Stimulated activated CD8-positive, alpha-beta memory T cell treated with anti-CD3 and anti-CD28 coated beads, Interleukin-15, amount 100 ng/mL, for 24 hours (primary cell): ENCODE results near the gene ACKR3.

ENCODE experiments used
- DNase-seq: peaks from one replicate; pipeline ENCODE4 v3.0.0-alpha.2; 2020; ENCODE audit warnings: low read depth

The ACKR3 gene

DNA sequence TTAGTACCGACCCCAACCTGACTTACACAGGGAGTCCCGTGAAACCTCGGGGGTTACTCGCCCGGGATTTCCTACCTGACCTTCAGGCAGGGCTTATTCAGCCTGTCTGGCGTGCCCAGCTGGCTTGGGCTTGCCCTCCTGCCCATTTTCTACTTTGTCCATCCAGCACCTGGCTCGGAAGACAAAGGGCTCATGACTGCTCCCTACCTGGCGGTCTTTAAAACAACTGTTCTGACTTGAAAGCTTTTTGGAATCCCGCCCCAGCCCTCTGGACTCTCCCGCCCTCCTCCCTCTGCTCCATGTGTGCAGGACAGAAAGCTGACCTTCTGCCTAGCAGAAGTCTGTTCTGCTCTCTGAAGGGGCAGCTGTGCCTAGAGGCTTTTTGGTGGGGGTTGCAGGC is 43.1 kb downstream of the ACKR3 start:
- DNase-seq: no peak

DNA sequence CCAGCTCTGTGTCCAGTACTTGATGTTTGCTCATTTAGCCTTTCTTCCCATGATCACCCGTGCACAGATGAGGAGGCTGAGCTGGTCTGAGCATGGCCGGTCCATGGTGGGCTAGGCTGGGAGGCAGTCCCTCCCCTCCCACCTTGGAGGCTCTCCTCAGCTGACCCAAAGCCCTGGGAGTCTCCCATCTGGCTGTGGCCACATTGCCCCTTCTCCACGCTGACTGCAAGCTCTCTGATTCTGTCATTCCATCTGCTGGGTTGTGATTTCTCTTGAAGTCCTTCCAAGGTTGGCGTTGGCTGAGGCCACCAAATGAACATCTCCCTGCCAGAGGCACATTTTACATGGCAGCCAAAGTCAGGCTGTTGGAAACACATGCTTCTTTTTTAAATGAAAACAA is 44.0 kb downstream of the ACKR3 start:
- no peak for DNase-seq

DNA sequence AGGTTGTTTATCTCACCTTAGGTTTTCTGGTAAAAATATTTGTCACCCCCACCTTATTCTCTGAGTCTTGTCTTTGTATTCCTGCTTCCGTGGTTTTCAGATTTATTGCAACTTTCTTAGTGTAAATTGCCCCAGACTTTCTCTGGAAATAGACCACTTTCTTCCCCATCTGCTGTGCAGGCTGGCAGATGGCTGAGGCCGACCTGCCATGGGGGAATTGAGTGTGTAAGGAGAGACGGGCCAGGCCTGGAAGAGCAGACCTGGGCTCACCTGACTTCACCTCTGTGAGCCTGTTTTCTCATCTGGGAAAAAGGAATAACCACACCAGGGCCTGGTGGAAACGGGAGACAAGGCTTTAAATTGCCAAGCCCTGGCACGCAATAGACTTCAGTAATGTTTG is 44.9 kb downstream of the ACKR3 start:
- DNase-seq: no peak

DNA sequence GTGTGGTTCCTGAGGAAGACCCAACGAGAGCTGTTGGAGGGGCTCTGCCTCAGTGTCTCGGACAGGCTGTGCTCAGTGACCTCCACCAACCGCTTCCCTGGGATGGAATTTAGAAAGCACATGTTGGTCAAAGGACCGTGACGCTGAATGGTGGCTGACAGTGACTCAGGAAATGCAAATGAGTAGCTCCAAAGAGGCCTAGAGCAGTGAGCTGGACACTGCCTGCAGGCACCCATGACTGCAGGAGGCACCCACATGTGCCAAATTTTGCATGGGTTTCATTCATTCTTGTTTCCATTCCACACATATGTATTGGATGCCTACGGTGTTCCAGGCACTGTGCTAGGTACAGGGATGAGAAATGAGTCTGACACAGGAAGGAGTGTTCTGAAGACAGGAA is 46.4 kb downstream of the ACKR3 start:
- no peak for DNase-seq

DNA sequence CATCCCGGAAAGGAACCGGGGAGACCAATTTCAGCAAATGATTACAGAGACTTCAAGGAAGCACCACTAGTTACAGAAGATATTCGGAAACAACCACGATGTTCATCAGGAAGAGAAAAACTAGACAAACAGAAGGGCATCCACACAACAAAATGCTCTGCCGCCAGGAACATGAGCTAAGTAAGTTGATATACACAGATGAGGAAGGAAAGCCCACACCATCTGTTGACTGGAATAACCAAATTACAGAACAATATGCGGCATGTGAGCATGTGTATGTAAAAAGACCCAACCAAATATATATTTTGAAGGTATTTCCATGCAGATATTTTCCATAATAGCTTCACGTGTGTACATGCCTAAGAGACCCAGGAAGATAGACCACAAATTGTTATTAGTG is 47.0 kb downstream of the ACKR3 start:
- DNase-seq: no peak

DNA sequence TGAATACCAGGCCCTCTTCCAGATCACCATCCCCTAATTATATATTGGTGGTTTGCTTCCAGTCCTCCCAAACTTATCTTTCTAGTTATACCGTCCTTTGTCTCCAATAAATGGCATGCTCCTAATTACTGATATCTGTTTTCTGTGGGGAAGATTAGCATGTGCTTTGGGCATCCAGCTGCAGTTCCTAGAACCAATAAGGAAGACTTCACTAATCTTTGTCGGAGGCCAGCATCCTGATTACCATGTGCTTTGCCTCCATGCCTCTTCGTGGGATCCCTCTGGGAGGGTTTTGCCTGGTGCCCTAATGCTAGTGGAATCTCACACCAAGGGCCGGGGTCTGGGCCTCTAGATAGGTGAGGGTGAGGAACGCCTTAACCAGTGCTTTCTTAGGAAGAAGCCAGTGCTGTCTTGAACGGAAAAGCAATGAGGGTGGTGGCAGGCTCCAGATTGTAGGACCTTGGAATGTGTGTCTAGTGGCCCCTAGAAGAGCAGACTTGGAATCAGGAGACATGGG is 47.7 kb downstream of the ACKR3 start:
- DNase-seq: no peak

DNA sequence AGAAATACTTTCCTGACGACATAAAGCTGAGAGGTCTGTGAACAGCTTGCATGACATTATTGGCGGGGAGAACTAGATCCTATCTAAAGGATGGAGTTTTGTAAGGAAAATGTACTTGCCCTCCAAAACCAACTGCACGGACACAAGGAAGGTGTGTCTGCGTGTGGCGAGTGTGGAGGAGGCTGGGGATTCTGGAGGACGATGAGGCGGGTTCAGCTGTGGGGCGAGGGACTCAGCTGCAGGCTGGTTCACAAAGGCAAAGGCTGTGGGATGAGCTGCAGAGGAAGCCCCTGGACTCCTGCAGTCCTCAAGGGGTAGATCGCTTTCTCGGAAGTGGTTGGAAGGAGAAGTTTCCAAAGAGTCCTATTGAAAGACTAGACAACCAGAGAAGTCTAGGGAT is 48.2 kb downstream of the ACKR3 start:
- DNase-seq: no peak

DNA sequence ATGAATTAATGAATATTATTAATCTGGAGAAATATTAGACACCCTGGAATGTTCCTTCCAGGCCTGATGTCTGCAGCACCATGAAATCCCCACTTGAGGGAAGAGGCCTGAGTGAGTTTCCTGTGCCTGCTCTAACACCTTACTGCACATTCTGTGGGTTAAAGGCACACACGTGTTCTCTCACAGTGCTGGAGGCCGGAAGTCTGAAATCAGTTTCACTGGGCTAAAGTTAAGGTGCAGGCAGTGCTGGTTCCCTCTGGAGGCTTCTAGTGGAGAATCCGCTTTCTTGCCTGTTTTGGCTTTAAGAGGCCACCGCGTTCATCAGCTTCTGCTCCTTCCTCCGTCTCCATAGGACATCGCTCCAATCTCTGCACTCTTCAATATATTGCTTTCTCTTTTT is 48.7 kb downstream of the ACKR3 start:
- DNase-seq: no peak

DNA sequence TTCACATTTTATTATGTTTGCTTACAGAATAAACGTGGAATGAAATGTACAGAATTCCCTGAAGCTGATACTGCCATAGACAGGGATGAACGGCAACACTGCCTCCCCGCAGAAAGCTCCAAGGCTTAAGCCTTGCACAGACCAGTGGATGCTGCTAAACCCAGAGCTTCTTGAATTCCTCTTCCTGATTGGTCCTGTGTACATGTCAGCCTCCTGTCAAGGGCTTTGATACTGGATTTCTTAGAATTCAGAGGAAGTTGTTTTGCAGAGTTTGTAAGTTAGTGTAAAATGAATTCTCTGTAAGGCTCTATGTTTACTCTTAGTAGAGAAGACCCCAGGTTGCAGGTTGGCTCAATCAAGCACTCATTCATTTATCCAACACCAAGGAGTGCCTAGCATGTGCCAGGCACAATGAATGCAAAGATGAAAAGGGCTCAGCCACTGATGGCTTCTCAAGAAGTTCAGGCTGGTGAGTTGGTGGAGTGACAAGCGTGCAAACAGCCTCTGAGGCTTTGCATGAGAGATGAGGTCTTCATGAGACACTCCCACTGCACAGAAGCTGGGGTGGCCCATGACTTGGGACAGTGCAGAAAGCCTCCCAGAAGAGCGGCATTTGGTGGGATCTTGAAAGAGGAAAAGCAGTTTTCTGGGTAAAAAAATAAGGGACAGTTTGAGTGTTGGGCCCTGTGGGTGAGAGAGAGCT is 50.4 kb downstream of the ACKR3 start:
- DNase-seq: no peak

DNA sequence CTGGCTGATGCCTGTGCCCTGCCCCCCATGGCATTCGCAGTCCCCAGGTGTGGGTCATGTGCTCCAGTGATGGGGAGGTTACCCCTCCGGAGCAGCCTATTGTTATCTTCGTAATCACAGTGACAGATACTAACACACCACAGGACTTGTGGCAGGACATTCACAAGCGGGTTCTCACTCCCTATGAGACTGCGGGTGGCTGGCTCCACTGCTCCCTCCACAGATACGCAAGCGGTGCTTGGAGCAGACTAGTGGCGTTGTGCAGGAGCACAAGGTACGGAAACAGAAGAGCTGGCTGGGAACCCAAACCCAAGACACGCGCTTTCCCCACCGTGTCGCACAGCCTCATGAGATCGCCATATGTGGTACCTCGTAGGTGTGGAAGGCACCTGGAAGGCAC is 52.2 kb downstream of the ACKR3 start:
- no peak for DNase-seq

DNA sequence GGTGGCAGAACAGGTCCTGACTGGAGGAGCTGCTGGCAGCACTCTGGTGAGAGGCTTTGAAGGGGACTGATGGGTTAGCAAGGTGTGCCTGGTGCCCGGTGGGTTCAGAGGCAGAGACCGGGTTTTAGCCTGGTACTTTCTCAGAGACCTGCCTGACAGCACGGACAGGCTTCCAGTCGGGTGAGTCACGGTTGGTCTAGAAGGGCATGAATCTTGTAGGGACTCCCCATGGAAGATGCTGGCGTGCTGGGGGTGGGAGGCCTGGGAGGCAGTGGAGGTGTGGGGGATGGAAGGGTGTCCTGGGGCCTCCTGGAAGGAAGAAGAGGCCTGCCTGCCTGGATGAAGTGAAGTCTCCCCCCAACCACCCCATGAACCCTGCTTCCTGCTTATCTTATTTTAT is 52.6 kb downstream of the ACKR3 start:
- no peak for DNase-seq

DNA sequence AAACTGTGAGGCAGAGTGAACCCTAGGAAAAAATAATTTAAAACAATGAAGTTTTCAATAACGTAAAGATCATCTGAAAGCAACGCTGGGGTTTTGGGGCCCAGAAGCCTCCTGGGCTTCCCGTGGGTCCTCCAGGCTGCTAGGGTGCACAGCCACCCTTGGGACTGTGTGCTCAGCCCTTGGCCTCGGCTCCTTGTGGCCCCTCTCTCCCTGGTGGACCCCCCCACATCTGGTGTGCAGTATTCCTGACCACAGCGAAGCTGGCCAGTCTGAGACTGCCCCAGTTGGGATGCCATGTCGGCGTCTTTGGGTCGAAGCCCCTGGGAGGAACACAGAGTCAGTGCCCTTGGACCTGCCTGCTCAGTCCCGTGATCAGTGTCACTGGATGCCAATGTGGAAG is 53.0 kb downstream of the ACKR3 start:
- no peak for DNase-seq

DNA sequence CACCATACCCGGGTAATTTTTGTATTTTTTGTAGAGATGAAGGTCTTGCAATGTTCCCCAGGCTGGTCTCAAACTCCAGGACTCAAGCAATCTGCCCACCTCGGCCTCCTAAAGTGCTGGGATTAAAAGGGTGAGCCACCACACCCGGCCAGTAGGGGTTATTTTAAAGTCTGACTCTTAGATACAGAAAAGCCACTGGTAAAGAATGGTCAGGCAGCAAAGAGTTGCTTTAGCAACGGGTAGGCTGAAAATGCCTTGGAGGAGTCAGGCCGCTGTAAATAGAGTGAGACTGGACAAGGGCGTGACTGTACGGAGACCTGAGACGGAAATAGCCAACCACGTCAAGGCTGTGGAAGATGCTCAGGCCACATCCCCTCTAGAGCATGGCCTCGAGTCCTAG is 54.2 kb downstream of the ACKR3 start:
- no peak for DNase-seq

DNA sequence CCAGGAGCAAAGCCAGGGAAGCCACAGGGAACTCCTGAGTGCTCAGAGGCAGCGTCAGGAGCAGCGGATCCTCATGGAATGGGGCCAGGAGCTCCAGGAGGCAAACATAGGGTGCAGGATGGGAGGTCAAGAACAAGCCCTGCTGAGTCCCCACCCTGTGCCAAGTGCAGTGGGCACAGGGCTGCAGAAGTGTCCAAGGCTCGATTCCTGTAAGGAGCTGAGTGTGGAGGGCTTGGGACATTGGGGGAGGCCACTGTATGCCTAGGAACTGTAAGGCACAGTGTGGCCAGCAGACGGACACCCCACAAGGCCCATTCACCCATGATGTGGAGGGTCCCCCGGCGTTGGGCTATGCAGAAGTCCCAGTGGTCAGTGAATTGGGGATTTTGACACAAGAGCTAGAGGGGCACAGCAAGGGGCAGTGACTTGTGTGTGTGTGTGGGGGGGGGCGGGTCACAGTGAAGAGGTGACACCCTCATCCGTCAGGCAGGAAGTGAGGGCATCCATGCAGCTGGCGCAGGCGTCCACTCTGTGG is 55.6 kb downstream of the ACKR3 start:
- no peak for DNase-seq

DNA sequence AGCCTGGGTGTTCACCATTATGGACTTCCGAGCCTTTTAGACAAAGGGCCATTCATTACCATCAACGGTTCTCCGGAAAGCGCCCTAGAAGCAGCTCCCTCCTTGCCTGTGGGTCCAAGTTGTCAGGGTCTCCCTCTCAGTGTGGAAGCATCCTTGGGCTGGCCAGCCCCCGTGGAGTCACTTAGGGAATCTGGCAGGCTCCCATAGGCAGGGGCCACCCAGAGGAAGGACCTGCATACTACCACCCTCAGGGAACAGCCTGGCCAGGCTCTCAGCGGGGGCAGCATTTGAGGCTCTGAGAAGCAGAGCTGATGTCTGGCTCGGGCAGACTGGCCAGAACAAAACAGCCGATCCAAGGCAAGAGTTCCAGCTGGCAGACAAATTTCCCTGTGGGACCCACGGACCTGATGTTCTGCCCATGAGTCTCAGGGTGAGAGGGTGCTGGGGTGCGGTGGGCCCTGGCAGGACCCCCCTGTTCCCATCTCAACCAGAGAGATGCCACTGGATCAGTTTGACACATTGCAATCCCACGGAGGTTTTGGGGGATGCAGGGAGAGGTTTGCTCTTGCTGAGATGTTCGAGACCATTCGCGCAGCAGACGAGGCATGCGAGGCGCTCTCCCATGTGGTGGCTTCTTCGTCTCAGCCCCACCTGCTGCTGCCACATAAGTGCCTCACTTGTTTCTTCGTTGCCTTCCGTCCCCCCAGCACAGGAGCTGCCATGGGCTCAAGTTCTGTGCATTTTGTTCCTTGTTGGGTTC is 56.9 kb downstream of the ACKR3 start:
- no peak for DNase-seq

DNA sequence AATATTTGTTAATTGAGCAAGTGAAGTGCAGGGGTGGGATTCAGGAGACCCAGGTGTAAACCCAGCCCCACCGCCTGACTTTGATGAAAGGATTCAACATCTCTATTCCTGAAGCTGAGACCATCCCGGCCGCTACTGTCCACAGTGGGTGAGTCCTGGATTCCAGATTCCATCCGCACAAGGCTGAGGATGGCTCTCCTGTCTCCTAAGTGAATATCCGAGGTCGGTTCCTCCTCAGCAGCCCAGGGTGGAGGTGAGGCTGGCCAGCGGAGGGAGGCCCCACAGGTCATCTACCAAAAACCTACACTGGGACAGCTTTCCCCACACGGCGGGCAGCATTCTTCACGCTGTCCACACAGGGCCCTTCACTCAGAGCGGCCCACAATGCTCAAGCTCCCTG is 57.6 kb downstream of the ACKR3 start:
- DNase-seq: no peak

DNA sequence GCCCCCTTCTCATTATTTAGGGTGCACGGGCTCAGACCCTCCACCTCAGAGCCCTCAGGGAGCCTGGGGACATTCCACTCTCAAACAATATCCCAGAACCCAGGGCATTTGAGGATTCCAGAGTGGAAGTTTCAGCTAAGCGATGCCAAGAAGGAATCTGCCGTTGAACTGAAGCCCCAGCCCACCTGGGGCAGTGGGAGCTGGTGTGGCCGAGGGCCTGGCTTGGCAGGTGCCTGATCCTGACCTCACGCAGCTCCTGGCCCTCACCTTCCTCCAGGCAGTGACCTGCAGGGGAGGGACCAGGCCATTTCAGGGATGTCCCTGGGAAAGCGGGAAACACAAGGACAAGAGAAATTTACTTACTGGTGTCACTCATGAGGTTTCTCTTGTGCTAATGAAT is 58.2 kb downstream of the ACKR3 start:
- no peak for DNase-seq

DNA sequence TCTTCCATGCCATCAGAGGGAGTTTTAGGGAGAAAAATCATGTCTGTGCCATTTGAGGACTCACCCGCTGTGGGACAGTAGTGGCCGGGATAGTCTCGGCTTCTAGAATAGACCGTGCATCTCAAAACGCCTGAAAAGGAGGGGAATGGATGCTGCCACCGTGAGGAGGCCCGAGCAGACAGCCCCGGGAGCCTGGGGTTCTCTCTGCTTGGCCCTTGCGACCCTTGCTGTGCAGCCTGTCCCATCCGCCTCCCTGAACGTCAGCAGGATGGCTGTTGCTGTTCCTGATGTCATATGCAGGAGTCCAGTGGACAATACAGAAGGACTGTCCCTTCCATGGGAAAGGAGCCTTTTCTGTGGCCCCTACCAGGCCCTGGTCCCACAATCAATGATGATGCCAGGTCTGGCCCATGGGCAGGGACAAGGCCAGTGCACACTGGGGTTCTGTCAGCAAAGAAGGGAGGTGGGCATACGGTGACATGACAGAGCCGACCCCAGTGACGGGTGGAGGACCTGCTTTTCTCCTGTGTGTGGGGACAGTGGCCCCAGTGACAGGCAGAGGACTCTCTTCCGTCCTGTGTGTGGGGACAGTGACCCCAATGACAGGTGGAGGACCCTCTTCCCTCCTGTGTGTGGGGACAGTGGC is 58.8 kb downstream of the ACKR3 start:
- no peak for DNase-seq

DNA sequence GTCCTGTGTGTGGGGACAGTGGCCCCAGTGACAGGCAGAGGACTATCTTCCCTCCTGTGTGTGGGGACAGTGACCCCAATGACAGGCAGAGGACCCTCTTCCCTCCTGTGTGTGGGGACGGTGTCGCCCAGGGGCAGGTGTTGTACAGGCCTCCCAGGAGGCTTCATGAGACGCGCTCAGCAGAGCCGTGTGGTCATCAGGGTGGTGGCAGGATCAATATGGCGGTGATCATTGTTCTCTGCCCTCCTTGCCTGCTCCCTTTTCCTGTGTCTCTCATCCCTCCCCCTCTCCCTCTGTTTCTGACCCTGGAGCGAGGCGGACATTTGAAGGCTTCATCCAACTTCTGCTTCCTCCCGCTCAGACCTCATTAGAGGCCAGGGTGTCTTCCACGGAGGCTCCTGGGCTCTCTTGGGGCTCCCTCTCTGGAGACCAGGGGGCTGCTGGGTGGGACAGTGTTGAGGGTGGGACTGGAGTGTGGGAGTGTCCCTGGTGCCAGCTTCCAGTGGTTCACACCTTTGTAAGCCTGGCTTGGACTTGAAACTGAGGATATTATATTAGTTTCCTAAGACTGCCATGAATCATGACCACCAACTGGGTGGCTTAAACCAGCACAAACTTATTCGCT is 59.5 kb downstream of the ACKR3 start:
- DNase-seq: no peak

DNA sequence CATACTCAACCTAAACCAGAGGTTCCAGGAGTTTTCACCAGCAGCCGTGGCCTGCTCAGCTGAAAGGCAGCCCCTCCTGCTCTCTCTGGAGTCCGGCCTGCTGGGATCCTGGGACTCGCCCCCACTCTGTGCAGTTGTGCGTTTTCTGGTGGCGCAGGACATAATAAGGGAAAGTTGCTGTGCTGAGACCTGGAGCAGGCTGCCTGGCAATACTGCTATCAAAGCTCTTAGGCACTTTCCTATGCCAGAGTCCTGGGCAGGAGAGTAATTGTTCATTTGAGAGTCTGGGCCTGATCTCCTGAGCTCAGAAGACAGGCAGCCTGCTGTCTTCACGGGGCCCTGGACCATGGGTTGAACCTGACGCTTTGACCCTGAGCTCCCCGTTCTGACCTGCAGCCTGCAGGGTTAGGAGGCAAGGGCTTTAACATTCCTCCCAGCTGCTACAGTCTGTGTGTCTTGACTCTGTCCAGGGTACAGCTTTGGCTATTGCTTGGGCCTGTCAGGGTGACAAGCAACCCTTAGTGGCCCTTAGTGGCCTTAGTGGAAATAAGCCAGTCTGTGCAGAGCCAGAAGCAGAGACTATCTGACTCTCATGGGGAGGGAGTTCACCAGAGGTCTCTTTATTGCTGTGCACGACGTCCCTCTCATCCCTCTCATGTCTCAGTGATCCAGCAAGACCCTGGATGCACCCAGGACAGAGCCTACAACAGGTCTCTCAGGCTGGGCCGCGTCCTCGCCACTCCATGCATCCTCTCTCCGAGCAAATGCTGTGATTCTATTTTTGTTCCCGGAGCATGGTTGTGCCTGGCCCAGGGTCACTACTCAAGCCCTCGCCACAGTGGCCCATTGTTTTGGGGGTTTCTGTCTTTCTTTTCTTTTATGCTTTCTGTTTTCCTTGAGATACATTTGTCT is 60.6 kb downstream of the ACKR3 start:
- no peak for DNase-seq

DNA sequence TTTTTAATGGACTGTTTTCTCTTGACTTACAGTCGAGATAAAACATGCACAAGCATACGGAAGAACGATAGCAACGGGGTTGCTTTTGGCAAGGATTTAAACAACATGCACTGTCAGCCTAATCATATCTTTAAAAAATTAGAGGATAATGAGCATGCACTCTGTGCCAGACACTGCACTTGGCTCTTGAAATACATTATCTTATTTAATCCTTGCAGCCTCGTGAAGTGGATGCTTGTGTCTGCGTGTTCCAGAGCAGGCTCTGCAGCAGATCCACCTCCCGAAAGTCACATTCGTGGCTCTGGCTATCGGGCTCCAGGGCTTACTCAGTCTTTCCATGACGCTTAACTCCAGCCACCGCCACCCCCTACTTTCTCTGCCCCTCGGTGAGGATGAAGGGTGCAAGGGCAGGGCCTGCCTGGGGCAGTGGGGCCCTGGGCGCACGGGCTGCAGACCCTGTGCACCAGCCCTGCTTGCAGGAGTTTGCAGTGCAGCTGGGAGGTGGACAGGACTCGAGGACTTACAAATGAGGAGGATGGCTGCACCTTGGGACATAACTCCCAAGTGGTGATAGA is 61.7 kb downstream of the ACKR3 start:
- no peak for DNase-seq
